GM21381 (cell line): Measurements from ENCODE around the gene URB2.
A peak's percentile ranks its signal among the peaks of the same experiment; 100 is the strongest.

Source experiments
- ATAC-seq: cut with Tn5 transposase; IDR thresholded peaks from one replicate; pipeline ENCODE4 v1.9.1; 2021; ENCODE audit warnings: mild to moderate bottlenecking, moderate library complexity; ENCODE audit not compliant: unreplicated experiment

The URB2 gene

GRCh38 chr1:229643996-229644745 lies 18.1 kb downstream of the URB2 start:
- no peak for ATAC-seq

GRCh38 chr1:229645324-229645993 lies 19.4 kb downstream of the URB2 start:
- ATAC-seq: no peak

GRCh38 chr1:229648406-229648805 lies 22.4 kb downstream of the URB2 start:
- no peak for ATAC-seq

- no peak for ATAC-seq
These were observed 24.0 kb downstream of the URB2 start for GRCh38 chr1:229650045-229650444.

- ATAC-seq: no peak
These were observed 25.5 kb downstream of the URB2 start for GRCh38 chr1:229651546-229651945.

- no peak for ATAC-seq
These were observed 27.4 kb downstream of the URB2 start for GRCh38 chr1:229653420-229653819.

GRCh38 chr1:229655781-229656180 lies 29.7 kb downstream of the URB2 start:
- ATAC-seq: no peak

GRCh38 chr1:229657993-229658755 lies 32.1 kb downstream of the URB2 start:
- ATAC-seq: peak; percentile 49

GRCh38 chr1:229661022-229661877 lies 35.2 kb downstream of the URB2 start:
- peak; percentile 75 for ATAC-seq

- ATAC-seq: no peak
These were observed 35.9 kb downstream of the URB2 start for GRCh38 chr1:229661897-229662296.

GRCh38 chr1:229664133-229664689 lies 38.2 kb downstream of the URB2 start:
- peak; percentile 58 for ATAC-seq

GRCh38 chr1:229665912-229666558 lies 40.0 kb downstream of the URB2 start:
- no peak for ATAC-seq

GRCh38 chr1:229666585-229666984 lies 40.5 kb downstream of the URB2 start:
- ATAC-seq: no peak

GRCh38 chr1:229669333-229669732 lies 43.3 kb downstream of the URB2 start:
- no peak for ATAC-seq

- no peak for ATAC-seq
These were observed 45.3 kb downstream of the URB2 start for GRCh38 chr1:229671310-229671709.

- no peak for ATAC-seq
These were observed 46.2 kb downstream of the URB2 start for GRCh38 chr1:229672246-229672645.

- no peak for ATAC-seq
These were observed 48.0 kb downstream of the URB2 start for GRCh38 chr1:229674042-229674441.

GRCh38 chr1:229675396-229675795 lies 49.3 kb downstream of the URB2 start:
- no peak for ATAC-seq

GRCh38 chr1:229685149-229685548 lies 59.1 kb downstream of the URB2 start:
- no peak for ATAC-seq

- ATAC-seq: no peak
These were observed 63.2 kb downstream of the URB2 start for GRCh38 chr1:229689273-229689672.
